ENCODE measurements around the gene TSKS. TPM values are rescaled to one million over a fixed set of nuclear protein-coding genes. Genes with fewer than 3 reads are reported as not detected.

TSKS gene
- total RNA-seq, 4 donors from 2014 or later = 0.57 TPM; not detected in 3

DNA sequence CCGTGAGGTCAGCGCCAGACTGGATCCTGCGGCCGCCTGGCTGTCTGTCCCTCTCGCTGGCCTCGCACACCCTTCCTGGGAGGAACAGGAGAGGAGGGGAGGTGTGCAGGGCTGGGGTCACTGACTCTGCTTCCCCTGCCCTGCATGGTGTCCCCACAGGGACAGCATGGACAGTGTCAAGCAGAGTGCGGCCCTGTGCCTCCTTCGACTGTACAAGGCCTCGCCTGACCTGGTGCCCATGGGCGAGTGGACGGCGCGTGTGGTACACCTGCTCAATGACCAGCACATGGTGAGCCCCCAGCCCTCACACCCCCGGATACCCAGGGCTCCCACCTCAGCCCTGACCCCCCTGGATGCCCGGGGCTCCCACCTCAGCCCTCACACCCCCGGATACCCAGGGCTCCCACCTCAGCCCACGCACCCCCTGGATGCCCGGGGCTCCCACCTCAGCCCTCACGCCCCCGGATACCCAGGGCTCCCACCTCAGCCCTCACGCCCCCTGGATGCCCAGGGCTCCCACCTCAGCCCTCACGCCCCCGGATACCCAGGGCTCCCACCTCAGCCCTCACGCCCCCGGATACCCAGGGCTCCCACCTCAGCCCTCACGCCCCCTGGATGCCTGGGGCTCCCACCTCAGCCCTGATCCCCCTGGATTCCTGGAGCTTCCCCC is 28.8 kb upstream of the TSKS start:
- no peaks in the 10 kb centered on the region for H3K9me3 ChIP-seq
- intact Hi-C loops (cut with DNase I) = no loop called here
- no peak for TF ChIP-seq POLR2A (IDR thresholded peaks at IDR 0.05; ENCODE audit: low read depth)
- TF ChIP-seq, protein P1, sequence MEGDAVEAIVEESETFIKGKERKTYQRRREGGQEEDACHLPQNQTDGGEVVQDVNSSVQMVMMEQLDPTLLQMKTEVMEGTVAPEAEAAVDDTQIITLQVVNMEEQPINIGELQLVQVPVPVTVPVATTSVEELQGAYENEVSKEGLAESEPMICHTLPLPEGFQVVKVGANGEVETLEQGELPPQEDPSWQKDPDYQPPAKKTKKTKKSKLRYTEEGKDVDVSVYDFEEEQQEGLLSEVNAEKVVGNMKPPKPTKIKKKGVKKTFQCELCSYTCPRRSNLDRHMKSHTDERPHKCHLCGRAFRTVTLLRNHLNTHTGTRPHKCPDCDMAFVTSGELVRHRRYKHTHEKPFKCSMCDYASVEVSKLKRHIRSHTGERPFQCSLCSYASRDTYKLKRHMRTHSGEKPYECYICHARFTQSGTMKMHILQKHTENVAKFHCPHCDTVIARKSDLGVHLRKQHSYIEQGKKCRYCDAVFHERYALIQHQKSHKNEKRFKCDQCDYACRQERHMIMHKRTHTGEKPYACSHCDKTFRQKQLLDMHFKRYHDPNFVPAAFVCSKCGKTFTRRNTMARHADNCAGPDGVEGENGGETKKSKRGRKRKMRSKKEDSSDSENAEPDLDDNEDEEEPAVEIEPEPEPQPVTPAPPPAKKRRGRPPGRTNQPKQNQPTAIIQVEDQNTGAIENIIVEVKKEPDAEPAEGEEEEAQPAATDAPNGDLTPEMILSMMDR (IDR thresholded peaks at IDR 0.05) = no peak
- TF ChIP-seq EP300 (IDR thresholded peaks at IDR 0.05) = no peak
- no peak for TF ChIP-seq POLR2AphosphoS5 (IDR thresholded peaks at IDR 0.05)
- WGBS = 95% methylated on average over 15 of the region's 26 CpGs
- H3K27ac ChIP-seq (replicated peaks in 1 of 4) = no peak overlapping the region
- H3K27me3 ChIP-seq = no peaks in the 10 kb centered on the region
- H3K36me3 ChIP-seq = peaks cover 54 to 99% (median 93%) of the 10 kb centered on the region in 4 donors
- DNase-seq (ENCODE audit: extremely low spot score) = no peak
- H3K4me3 ChIP-seq = no peak overlapping the region
- peaks cover 0 to 18% (median 6%) of the 10 kb centered on the region in 4 donors for H3K4me1 ChIP-seq

- no peaks in the 10 kb centered on the region for H3K27me3 ChIP-seq
- peak overlapping the region in 1 of 4 donors; percentile 18 for H3K27ac ChIP-seq (replicated peaks in 1 of 4)
- WGBS = 73% methylated on average over 9 of the region's 9 CpGs
- H3K36me3 ChIP-seq = peaks cover 43 to 98% (median 89%) of the 10 kb centered on the region in 4 donors
- no peak for DNase-seq (ENCODE audit: extremely low spot score)
- intact Hi-C loops (cut with DNase I) = no loop called here
- peaks cover 0 to 25% (median 15%) of the 10 kb centered on the region in 4 donors for H3K4me1 ChIP-seq
- TF ChIP-seq, protein P1 (IDR thresholded peaks at IDR 0.05) = no peak
- no peak for TF ChIP-seq POLR2A (IDR thresholded peaks at IDR 0.05; ENCODE audit: low read depth)
- no peak for TF ChIP-seq EP300 (IDR thresholded peaks at IDR 0.05)
- no peak for TF ChIP-seq POLR2AphosphoS5 (IDR thresholded peaks at IDR 0.05)
- H3K4me3 ChIP-seq = no peak overlapping the region
- H3K9me3 ChIP-seq = no peaks in the 10 kb centered on the region
Measured at GRCh38 chr19:49790866-49791265, 27.8 kb upstream of the TSKS start.

DNA sequence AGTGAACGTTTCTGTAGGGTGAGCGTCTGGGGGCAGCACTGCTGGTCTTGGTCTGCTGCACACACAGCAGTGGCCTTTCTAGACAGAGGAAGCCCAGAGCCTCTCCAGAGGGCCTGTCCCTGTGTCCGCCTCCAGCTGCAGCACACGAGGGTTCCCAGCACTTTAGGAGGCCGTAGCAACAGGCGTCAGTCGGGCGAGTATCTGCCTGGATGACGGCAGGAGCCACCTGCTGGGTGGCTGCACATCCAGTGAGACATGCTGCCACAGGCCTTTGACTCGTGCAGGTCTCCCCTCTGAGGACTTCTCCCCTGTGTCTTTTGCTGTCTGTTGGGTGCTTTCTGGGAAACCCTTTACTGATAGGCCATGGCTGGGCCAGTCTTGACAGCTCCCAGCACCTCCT is 25.8 kb upstream of the TSKS start:
- Histone ChIP-seq H3K36me3 (peaks cover 30 to 98% (median 89%) of the 10 kb centered on the region in 4 donors), H3K4me3 (no peak overlapping the region), H3K27me3 (no peaks in the 10 kb centered on the region), H3K4me1 (peaks cover 0 to 25% (median 15%) of the 10 kb centered on the region in 4 donors), H3K27ac (replicated peaks in 1 of 4) (no peak overlapping the region), H3K9me3 (no peaks in the 10 kb centered on the region)
- no peak for DNase-seq (ENCODE audit: extremely low spot score)
- intact Hi-C loops (cut with DNase I) = no loop called here
- WGBS = 91% methylated on average over 8 of the region's 10 CpGs
- TF ChIP-seq POLR2A (IDR thresholded peaks at IDR 0.05; ENCODE audit: low read depth) (no peak), POLR2AphosphoS5 (IDR thresholded peaks at IDR 0.05) (no peak), EP300 (IDR thresholded peaks at IDR 0.05) (no peak)
- TF ChIP-seq, protein P1 (IDR thresholded peaks at IDR 0.05) = no peak

DNA sequence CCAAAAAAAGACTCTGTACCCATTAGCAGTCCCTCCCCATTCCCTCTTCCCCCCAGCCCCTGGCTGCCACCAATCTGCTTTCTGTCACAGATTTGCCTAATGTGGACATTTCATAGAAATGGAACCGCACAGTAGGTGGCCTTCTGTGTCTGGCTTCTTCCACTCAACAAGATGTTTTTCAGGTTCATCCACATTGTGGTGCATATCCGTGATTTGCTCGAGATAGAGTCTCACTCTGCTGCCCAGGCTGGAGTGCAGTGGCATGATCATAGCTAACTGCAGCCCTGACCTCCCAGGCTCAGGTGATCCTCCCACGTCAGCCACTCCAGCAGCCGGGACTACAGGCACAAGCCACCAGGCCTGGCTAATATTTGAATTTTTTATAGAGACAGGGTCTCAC is 24.6 kb upstream of the TSKS start:
- H3K27ac ChIP-seq (replicated peaks in 1 of 4) = no peak overlapping the region
- intact Hi-C loops (cut with DNase I) = no loop called here
- H3K9me3 ChIP-seq = no peaks in the 10 kb centered on the region
- DNase-seq (ENCODE audit: extremely low spot score) = no peak
- H3K36me3 ChIP-seq = peaks cover 31 to 98% (median 89%) of the 10 kb centered on the region in 4 donors
- no peaks in the 10 kb centered on the region for H3K27me3 ChIP-seq
- 90% methylated on average over 5 of the region's 5 CpGs for WGBS
- TF ChIP-seq EP300 (IDR thresholded peaks at IDR 0.05) = no peak
- TF ChIP-seq POLR2AphosphoS5 (IDR thresholded peaks at IDR 0.05) = no peak
- TF ChIP-seq, protein P1 (IDR thresholded peaks at IDR 0.05) = no peak
- TF ChIP-seq POLR2A (IDR thresholded peaks at IDR 0.05; ENCODE audit: low read depth) = no peak
- no peak overlapping the region for H3K4me3 ChIP-seq
- H3K4me1 ChIP-seq = peaks cover 0 to 25% (median 15%) of the 10 kb centered on the region in 4 donors
